NCI-H1105 (cell line): ENCODE data around the gene C11orf68.
A peak's percentile ranks its signal among the peaks of the same experiment; 100 is the strongest.

ENCODE experiments used
- DNase-seq: peaks from one replicate; lab custom pipeline; 2025; lab: John Stamatoyannopoulos, UW

Gene C11orf68

DNA sequence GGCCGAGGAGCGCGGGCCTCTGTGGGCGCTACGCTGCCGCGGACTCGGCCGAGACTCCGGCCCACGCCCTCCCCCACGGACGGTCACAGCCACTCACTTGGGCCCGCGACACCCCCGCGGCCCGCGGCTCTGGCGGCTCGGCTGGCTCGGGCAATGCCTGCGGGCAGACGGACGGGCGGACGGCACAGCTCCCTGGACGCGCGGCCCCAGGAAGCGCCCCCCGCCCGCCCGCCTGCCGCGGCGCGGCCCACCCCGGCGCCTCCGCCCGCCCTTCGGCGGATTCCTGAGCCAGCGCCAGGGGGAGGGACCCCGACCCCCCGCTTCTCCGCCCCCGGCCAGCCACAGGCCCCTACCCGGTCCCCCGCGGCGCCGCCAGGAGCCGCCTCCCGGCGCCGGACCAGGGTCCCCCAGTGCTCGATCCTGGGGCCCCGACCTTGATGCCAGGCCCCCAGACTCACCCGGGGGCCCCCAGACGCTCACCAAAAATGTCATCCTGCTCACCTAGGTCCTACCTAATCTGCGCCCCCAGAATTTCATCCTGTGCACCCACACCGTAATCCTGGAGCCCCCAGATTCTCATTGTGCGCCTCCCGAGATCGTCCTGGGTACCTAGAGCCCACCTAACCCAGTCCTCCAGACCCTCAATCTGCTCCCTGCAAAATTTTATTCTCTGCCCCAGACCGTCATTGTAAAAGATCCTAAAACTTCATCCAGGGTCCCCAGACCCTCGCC, 46.1 kb downstream of the C11orf68 start, which contains the start of gene EFEMP2:
Gene EFEMP2, minus strand, starts transcription at position 215 of the 732 bp plus-strand sequence. CDS start 446 bp downstream, outside the sequence.
- DNase-seq, result no peak

DNA sequence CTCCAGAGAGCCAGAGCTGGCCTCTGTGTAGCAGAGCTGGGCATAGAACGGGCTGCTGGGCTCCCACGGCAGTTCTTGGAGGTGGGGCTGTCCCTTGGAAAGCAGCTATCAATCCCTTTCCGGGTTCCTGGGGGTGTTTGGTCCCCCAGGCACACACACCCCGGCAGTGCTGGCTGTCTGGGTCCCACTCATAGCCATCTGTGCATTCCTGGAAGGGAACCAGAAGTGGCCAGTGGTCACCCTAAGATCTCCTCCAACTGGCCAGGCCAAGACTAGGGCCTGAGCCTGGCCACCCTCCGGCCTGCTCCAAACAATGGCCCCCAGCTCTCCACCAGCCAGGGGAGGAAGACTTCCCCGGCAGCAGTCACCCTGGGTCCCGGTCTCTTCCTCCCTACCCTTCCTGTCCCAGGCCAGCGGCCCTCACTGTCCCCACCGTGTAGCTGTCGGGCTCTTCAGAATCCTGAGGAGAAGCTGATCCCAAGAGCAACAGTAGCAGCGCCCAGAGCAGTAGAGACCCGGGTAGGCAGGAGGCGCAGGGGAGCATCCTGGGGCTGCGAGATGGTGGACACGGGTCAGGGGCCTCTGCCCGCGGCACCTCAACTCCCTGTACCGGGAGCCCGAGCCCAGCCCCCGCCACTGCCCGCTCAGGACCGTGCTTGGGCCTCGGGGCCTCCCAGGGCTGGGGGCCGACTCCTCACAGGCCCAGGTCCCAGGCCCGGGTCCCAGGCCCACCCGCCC, 46.9 kb downstream of the C11orf68 start:
- no peak for DNase-seq

DNA sequence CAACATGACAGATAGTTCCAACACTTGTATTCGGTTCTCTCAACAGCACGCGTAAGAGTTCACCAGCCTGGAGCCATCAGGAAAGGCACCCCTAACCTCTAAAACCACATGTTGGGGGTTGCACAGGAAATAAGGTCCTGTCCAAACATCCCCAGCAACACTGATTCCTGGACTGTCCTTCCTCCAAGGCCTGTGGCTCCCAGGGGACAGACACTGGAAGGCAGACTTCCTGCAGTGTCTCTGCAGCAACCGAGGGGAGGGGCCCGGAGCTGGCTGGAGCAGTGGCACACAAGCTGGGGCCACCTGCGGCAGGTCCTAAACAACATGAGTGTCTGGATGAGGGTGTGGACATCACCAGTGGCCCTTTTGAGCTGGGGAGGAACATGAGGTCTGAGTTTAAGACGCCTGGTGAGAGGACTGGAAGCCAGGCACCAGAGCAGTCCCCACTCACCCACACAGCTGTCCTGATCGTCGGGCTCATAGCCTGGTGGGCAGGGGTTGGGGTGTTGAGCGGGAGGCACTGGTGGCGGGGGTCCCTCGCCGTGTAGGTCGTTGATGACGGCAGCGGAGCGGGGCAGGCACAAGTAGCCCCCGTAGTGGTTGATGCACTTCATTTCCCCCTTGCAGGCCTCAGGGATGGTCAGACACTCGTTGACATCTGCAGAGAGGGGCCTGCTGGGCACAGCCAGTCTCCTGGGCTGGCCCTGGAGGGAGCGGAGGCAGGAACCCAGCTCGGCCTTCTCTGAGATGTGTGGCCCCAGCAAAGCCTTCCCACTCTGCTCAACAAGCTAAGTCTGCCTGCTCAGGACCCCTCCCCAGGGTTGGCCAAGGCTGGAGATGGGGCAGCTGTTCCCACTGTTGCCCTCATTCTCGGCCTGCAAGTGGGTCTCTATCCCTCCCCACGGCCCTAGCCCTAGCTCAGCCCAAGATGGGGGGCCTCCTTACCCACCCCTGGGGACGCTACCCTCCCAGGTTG, 47.9 kb downstream of the C11orf68 start:
- no peak for DNase-seq

DNA sequence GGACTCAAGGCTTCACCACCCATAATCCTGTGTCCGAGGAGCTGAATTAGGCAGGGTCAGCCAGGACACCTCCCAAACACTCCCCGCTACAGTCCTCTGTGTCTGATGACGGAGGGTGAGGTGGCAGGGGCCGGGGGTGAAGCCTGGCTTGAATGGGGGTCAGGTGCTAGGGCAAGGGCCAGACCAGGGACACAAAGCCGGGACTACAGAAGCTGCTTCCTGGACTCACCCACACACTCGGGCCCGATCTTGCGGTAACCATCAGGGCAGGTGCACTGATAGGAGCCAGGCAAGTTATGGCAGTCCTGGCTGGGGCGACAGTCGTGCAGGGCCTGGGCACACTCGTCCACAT, 48.6 kb downstream of the C11orf68 start:
- DNase-seq, result no peak

DNA sequence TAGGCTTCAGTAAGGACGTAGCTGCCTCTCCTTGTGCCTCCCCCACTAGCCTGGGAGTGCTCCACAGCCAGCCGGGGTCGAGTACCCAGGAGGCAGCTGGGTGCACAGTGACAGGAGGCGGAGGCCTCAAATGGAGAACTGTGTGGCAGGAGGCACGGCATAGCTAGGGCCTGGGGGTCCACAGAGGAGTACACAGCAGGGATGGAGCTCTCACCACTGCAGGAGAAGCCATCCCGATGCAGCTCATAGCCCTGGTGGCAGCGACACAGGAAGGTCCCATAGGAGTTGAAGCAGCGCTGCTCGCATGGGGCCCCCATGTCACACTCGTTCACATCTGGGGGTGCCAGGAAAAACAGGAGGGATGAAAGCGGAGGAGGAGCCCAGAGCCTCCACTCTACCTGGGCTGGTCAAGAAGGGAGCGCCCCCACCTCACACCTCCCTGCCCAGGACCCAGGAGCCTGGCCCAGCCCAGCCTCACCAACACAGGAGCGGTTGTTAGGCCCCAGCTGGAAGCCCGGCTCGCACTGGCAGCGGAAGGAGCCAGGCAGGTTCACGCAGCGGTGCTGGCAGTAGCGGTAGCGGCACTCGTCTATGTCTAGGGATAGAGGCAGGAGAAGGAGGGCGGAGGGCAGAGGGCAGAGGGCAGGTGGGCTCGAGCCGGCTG, 49.1 kb downstream of the C11orf68 start:
- no peak for DNase-seq

DNA sequence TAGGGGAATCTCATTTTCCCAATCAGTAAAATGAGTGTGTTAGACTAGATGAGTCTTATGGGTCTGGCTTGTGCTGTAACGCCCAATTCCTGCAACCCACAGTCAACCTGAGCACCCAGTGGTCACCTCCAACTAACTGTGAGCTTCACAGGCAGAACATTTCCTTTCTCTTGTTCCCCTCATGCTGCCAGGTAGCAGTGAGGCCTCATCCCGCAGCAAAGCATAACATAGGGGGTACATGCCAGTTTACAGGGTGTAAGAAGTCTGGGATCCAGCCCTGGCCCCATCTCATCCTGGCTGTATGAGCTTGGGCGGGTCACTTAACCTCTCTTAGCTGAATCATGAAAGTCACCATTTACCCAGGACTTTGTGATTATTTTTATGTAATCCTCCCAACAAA, 50.0 kb downstream of the C11orf68 start:
- no peak for DNase-seq

DNA sequence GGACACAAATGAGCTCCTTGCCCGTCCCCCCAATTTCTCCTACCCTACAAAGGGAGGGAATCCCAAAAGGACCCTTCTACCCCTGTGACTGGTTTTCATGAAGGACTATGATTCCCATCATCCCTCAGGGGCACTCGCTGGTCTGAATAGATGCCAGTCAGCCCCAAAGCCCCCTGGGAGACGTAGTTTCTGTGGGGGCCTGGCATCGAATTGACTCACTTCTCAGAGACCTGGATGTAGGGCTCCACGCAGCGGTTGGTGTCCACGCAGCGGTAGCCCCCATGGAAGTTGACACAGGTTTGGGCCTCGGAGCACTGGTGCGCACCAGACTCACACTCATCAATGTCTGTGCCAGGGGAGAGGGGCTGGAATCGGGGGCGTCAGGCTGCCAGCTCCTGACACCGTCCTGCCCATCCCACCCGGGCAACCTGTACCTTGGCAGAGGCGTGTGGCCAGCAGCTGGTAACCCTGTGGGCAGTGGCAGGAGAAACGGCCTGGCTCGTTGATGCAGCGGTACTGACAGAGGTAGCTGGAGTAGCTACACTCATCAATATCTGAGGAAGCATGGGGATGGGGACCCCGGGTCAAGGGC, 50.7 kb downstream of the C11orf68 start:
- peak; percentile 70 for DNase-seq

DNA sequence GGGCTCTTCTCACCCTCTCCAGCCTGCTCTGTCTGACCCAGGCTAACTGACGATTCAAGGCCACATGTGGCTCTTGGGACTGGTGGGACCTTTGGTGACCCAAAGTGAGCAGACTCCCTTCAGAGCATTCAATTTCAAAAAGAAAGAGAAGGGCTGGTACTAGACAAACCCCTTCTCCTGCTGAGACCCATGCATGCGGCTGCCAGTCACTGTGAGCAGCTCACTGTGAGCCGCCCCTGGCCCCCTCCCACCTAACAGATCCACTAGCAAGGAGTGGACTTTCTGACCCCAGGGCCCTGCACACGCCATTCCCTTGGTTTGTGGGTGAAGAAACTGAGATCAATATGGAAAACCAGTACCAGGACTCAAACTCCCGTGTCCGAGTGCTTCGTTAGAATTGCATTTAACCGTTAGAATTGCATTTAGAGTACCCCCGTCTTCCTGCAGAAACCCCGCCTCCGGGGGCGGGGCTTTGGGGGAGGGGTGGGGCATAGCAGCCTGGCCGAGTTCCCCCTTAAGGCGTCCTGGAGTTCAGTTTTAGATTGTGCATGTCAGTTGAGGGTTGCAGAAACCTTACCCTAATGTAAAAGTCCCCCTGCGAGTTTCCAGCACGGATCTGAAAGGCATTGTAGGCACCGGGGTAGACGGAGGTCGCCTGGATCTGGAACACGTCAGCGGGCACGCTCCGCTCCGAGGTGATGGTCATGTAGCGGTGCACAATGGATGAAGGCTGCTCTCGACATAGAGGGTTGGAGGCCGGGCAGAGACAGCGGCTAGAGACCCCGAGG, 51.4 kb downstream of the C11orf68 start:
- peak; percentile 11 for DNase-seq
